Ishikawa (cell line): ENCODE measurements around the gene AGAP1.

ENCODE experiments used
- CREB1 ChIP-seq: IDR thresholded peaks from 2 replicates; pipeline ENCODE4 v1.6.1; 2012; ENCODE audit warnings: low read depth
- EGR1 ChIP-seq: IDR thresholded peaks from 2 replicates; pipeline ENCODE4 v1.6.1; 2012
- EP300 ChIP-seq: IDR thresholded peaks from 2 replicates; pipeline ENCODE4 v1.6.1; 2012; ENCODE audit warnings: borderline replicate concordance
- FOXM1 ChIP-seq: IDR thresholded peaks from 2 replicates; pipeline ENCODE4 v1.6.1; 2012; ENCODE audit warnings: low read depth, borderline replicate concordance
- RAD21 ChIP-seq: IDR thresholded peaks from 2 replicates; pipeline ENCODE4 v1.6.1; 2012; ENCODE audit warnings: low read depth
- REST ChIP-seq: IDR thresholded peaks from 2 replicates; pipeline ENCODE4 v1.6.1; 2012; ENCODE audit warnings: low read depth, mild to moderate bottlenecking
- TAF1 ChIP-seq: IDR thresholded peaks from 2 replicates; pipeline ENCODE4 v1.6.1; 2012; ENCODE audit warnings: low read depth, mild to moderate bottlenecking
- TCF12 ChIP-seq: IDR thresholded peaks from 2 replicates; pipeline ENCODE4 v1.6.1; 2012; ENCODE audit warnings: low read depth

- TF ChIP-seq EP300 (no peak), TAF1 (no peak), TCF12 (no peak), RAD21 (no peak), REST (no peak), CREB1 (no peak), FOXM1 (no peak), EGR1 (no peak)
Measured at GRCh38 chr2:236173729-236174607, 680.1 kb downstream of the AGAP1 start.
